Activated T-cell treated with anti-CD3 and anti-CD28 coated beads for 1 hour (primary cell): ENCODE data around the gene KIF5C.

Experiments
- DNase-seq: peaks from one replicate; pipeline ENCODE4 v3.0.0-alpha.2; 2020; ENCODE audit warnings: low read depth

KIF5C gene

GRCh38 chr2:148887350-148888002, 12.4 kb downstream of the KIF5C start:
- DNase-seq, result no peak

- no peak for DNase-seq
Observed at GRCh38 chr2:148888003-148888501, 13.0 kb downstream of the KIF5C start.

- no peak for DNase-seq
Observed at GRCh38 chr2:148888986-148889385, 14.0 kb downstream of the KIF5C start.

- no peak for DNase-seq
Observed at GRCh38 chr2:148893906-148894305, 18.9 kb downstream of the KIF5C start.

GRCh38 chr2:148896136-148896535, 21.1 kb downstream of the KIF5C start:
- no peak for DNase-seq

- DNase-seq, result no peak
Observed at GRCh38 chr2:148899638-148900318, 24.8 kb downstream of the KIF5C start.

- no peak for DNase-seq
Observed at GRCh38 chr2:148900350-148900837, 25.4 kb downstream of the KIF5C start.

- no peak for DNase-seq
Observed at GRCh38 chr2:148901142-148901541, 26.1 kb downstream of the KIF5C start.

GRCh38 chr2:148902798-148903197, 27.8 kb downstream of the KIF5C start:
- no peak for DNase-seq

- no peak for DNase-seq
Observed at GRCh38 chr2:148903294-148903693, 28.3 kb downstream of the KIF5C start.

GRCh38 chr2:148903979-148904378, 29.0 kb downstream of the KIF5C start:
- DNase-seq, result no peak

- DNase-seq, result no peak
Observed at GRCh38 chr2:148906124-148906523, 31.1 kb downstream of the KIF5C start.

GRCh38 chr2:148907085-148907785, 32.2 kb downstream of the KIF5C start:
- no peak for DNase-seq

- DNase-seq, result no peak
Observed at GRCh38 chr2:148909114-148909513, 34.1 kb downstream of the KIF5C start.

GRCh38 chr2:148913061-148913460, 38.0 kb downstream of the KIF5C start:
- no peak for DNase-seq

GRCh38 chr2:148913492-148913891, 38.5 kb downstream of the KIF5C start:
- DNase-seq, result no peak

- DNase-seq, result no peak
Observed at GRCh38 chr2:148914463-148914862, 39.4 kb downstream of the KIF5C start.

GRCh38 chr2:148917431-148917830, 42.4 kb downstream of the KIF5C start:
- no peak for DNase-seq

- DNase-seq, result no peak
Observed at GRCh38 chr2:148918554-148918953, 43.5 kb downstream of the KIF5C start.

GRCh38 chr2:148920559-148920958, 45.5 kb downstream of the KIF5C start:
- DNase-seq, result no peak

- no peak for DNase-seq
Observed at GRCh38 chr2:148922062-148922461, 47.0 kb downstream of the KIF5C start.

- no peak for DNase-seq
Observed at GRCh38 chr2:148922776-148923475, 47.9 kb downstream of the KIF5C start.
